ENCODE results near the gene SLC25A12.
"Not testable (repeated sequence)": the region's sequence is repeated elsewhere in the genome, so short reads cannot be mapped to it uniquely, and the experiment has no call there.

The SLC25A12 gene

DNA sequence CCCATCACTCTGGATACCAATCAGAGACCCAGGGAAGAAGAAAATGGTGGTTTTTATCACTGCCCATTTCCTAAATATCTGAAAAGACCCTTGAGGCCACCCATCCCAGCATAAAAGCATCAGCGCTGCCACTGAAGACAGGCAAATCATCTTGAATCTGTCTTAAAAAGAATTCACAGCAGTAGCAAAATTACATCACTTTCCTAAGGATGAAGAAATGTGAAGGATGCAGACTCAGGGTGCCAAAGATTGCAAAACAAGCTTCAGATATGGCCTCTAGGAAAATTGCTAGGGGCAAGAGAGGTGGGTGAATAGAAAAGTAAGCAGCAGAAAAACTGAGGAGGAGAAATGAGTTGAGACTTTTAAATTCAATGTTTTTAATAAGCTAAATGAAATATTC, 70.0 kb downstream of the SLC25A12 start:
- no peak for DNase-seq (ENCODE audit: low read depth)

DNA sequence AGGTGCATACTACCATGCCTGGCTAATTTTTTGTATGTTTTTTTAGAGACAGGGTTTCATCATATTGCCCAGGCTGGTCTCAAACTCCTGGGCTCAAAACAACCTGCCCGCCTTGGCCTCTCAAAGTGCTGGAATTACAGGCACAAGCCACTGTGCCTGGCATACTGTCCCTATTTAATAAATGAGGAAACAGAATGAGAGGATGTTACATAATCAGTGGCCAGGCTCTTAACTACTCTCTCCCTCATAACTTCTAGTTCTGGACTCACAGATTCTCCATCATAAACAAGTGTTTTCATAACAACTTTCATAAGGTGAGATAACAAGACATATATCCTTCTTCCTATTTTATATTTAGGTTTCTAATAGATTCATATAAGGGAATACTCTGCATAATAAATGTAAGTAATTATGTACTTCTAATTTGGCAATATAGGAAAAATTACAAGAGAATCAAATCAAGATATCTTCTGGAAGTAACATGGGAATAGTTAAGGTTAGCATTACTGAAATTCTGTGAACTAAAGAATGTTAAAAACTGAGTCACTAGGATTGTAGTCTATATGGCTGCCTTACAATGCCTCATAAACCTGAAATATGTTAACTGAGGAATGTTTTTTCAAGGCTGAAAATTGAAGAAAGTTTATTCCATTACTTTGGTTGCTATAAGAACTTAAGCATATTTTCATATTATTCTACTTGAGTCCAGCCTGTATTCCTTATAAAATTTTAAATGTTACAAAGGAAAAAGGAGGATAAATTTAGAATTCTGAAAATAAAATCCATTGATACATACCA, 71.3 kb downstream of the SLC25A12 start:
- no peak for DNase-seq (ENCODE audit: low read depth)

DNA sequence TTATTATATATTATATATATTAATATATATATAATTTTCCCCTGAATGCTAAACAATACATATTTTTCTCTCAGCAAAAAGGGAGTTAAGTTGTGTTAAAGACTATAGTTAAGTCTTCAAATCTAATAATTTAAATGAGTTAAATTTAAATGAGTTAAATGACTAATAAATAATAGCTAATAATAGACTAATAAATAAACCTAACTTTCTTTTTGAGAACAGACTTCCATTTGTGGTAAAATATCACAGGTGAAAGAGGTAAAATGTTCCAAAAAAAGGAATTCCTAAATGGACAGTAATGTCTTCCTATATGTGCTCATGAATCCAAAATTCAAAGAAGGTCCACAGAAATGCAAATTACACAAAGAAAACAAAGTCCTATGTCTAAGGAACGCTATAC, 74.6 kb downstream of the SLC25A12 start:
- DNase-seq (ENCODE audit: low read depth), result no peak

GRCh38 chr2:171814883-171815282, 79.2 kb downstream of the SLC25A12 start:
- no peak for DNase-seq (ENCODE audit: low read depth)

- no peak for DNase-seq (ENCODE audit: low read depth)
These were observed 79.9 kb downstream of the SLC25A12 start for GRCh38 chr2:171814174-171814573.

GRCh38 chr2:171813729-171814128, 80.3 kb downstream of the SLC25A12 start:
- peak; percentile 7 for DNase-seq (ENCODE audit: low read depth)

GRCh38 chr2:171813126-171813525, 80.9 kb downstream of the SLC25A12 start:
- DNase-seq (ENCODE audit: low read depth), result no peak

GRCh38 chr2:171811245-171811628, 82.8 kb downstream of the SLC25A12 start:
- DNase-seq (ENCODE audit: low read depth), result peak; percentile 53

DNA sequence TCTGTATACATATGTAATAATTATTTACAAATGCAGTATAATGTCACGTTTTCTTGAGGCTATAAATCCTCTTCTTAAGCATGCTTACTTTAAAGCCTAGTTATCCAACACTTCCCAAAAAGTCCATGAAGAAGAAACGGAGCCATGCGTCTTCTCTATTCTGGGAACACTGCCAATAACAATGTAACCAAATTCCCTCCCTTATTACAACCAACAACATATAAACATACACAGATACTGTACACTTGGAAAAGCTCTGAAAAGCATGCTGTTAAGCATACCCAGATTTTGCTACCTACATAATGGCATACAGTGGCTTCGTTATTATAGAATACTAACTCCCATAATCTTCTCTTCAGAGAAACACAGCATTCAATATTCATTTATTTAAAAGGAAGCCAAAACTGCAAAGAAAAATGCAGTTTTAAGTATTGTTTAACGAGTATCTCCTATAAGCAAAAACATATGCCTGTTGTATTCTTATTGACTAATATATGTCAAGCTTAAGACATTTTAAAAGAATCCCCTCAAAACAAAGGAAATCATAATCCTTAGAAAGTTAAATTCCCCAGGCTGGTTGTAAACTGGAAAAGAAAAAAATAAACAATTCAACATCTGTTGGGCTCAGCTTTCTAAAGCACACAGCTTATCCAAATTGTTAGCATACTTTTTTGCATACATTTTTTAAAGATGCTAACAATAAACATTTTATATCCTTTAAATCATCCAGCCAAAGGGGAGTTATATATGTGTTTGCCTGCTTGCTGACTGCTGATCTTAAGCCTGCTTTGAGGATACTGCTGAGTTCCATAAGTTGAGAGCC, 83.4 kb downstream of the SLC25A12 start:
- no peak for DNase-seq (ENCODE audit: low read depth)

GRCh38 chr2:171808885-171809284, 85.2 kb downstream of the SLC25A12 start:
- not testable (repeated sequence) for DNase-seq (ENCODE audit: low read depth)

DNA sequence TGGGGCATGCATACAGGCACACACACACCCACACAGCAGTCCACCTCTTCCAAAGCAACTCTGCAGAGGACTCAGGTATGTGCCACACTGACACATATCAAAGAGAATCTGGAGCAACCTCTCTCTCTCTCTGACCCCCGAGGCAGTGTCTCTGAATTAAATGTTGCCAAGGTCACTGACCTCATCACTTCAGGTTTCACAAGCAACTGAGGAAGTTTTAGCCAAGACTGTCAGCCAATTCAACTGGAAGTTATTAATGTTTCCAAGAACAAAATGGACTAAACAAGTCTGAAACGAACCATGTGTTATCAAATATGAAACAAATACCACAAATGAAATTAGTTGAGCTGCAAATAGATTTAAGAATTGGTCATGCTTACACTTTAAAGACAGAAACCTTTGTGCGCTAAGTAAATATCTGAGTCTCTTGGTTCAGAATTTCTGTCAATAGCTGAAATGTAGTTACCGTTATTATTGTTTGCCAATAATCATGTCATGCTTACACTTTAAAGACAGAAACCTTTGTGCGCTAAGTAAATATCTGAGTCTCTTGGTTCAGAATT, 86.1 kb downstream of the SLC25A12 start:
- DNase-seq (ENCODE audit: low read depth), result no peak

DNA sequence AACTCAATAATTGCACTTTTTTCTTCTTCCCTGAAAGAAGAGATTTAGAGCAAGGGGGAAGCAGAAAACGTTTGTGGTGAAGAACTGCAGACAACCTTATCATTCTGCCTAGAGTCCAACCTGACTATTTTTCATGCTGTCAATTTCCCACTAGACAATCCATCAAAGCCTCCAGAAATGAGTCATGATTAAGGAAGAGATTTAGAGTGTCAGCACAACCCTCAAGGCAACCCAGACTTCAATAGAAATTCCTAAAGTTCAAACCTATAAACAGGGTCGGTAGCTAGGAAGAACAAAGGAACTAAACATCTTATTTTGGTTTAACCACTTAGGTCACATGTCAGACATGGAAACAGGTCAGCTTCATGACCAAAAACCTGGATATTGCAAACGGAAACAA, 86.9 kb downstream of the SLC25A12 start:
- DNase-seq (ENCODE audit: low read depth), result no peak

DNA sequence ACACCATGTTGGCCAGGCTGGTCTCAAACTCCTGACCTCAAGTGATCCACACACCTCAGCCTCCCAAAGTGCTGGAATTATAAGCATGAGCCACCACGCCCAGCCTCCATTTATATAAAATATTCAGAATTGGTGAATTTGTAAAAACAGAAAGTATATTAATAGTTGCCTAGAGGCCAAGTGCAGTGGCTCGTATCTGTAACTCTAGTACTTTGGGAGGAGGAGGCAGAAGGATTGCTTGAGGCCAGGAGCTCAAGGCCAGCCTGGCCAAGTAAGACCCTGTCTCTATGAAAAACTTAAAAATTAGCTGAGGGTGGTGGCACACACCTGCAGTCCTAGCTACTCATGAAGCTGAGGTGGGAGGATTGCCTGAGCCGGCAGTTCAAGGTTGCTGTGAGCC, 89.6 kb downstream of the SLC25A12 start:
- DNase-seq (ENCODE audit: low read depth), result no peak

- DNase-seq (ENCODE audit: low read depth), result no peak
These were observed 90.3 kb downstream of the SLC25A12 start for GRCh38 chr2:171803757-171804156.

DNA sequence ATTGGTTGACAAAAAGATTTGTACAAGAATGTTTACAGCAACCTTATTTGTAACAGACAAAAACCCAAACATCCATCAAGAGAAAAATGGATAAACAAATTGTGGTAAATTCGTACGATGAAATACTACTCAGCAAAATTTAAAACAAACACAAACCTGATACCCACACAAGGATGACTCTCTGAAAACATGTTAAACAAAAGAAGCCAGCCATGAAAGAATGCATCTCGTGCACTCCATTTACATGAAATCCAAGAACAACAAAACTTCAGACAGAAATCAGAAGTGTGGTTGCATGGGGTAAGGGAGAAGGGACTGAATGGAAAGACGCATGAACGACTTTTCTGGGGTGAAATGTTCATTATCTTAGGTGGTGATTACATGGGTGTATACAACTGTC, 93.4 kb downstream of the SLC25A12 start:
- DNase-seq (ENCODE audit: low read depth), result no peak

DNA sequence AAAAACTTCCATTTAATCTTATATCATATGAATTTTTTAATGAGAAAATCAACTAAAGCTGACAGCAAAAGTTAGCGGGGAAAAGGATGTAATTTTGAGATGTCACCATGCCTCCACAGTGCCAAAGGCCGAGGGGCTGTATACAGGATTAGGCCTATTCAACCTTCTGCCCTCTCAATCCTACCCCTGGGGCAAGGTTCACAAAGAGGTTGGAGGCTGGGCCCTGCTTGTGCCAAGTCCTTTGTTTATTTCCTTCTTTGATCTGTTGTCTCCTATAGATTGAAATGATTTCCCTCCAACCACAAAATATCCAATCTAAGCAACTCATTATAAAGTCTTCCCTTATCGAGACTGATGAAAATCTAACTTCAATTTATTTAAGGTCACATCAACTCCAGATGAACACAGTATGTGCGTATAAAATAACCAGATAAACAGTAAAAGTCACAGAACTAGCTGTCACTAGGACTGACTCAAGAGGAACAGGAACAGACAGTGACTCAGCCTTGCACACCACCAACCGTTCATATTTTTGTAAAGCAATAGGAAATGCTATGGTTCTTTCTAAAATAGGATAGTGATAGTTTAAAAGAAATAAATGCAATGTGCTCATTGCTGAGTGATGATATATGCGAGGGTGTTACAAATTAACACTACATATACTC, 95.8 kb downstream of the SLC25A12 start:
- DNase-seq (ENCODE audit: low read depth), result peak; percentile 74

- no peak for DNase-seq (ENCODE audit: low read depth)
These were observed 99.1 kb downstream of the SLC25A12 start for GRCh38 chr2:171794918-171795317.

GRCh38 chr2:171793691-171794678, 100.1 kb downstream of the SLC25A12 start:
- no peak for DNase-seq (ENCODE audit: low read depth)

- no peak for DNase-seq (ENCODE audit: low read depth)
These were observed 101.0 kb downstream of the SLC25A12 start for GRCh38 chr2:171792886-171793580.

DNA sequence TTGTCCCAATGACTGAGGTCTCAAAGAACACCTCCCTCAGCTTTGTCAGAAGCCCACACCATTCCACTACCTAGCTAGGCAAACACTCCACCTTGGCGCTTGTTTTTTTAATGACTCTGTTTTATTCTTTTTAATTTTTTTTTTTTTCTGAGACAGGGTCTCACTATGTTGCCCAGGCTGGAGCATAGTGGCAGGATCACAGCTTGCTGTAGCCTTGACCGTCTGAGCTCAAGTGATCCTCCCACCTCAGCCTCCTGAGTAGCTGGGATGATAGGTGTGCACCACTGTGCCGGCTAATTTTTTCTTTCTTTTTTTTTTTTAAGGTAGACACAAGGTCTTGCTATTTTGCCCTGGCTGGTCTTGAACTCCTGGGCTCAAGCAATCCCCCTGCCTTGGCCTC, 101.9 kb downstream of the SLC25A12 start:
- DNase-seq (ENCODE audit: low read depth), result no peak

GRCh38 chr2:171791361-171791760, 102.7 kb downstream of the SLC25A12 start:
- no peak for DNase-seq (ENCODE audit: low read depth)
